IPS DF 19.7 (cell line): ENCODE data around the gene OLAH.

ENCODE experiments used
- DNase-seq: peaks from one replicate; pipeline ENCODE4 v3.0.0-alpha.2; 2013; ENCODE audit warnings: low read depth, low spot score

Gene OLAH

GRCh38 chr10:15069230-15069629 lies 25.5 kb downstream of the OLAH start:
- DNase-seq = no peak

- no peak for DNase-seq
Measured at GRCh38 chr10:15072358-15072757, 28.6 kb downstream of the OLAH start.

GRCh38 chr10:15075421-15075820 lies 31.7 kb downstream of the OLAH start:
- DNase-seq = no peak

GRCh38 chr10:15083674-15084501 lies 40.1 kb downstream of the OLAH start:
- no peak for DNase-seq

- peak; percentile 88 for DNase-seq
Measured at GRCh38 chr10:15084502-15084922, 40.8 kb downstream of the OLAH start.

GRCh38 chr10:15088428-15089261 lies 44.9 kb downstream of the OLAH start, which contains the start of gene ACBD7:
Gene ACBD7 (minus strand): TSS chr10:15088776. CDS start chr10:15088728, 48 bp downstream.
- no peak for DNase-seq

GRCh38 chr10:15091418-15091817 lies 47.7 kb downstream of the OLAH start:
- no peak for DNase-seq

GRCh38 chr10:15092855-15093408 lies 49.2 kb downstream of the OLAH start:
- no peak for DNase-seq

- DNase-seq = no peak
Measured at GRCh38 chr10:15096661-15097010, 52.9 kb downstream of the OLAH start.

- DNase-seq = no peak
Measured at GRCh38 chr10:15097011-15097812, 53.5 kb downstream of the OLAH start, which contains the start of gene RPP38. Gene RPP38 (plus strand): TSS chr10:15097355. CDS start chr10:15103315, 5,960 bp downstream.

GRCh38 chr10:15099886-15100285 lies 56.1 kb downstream of the OLAH start:
- DNase-seq = no peak

GRCh38 chr10:15103513-15103912 lies 59.8 kb downstream of the OLAH start:
- DNase-seq = no peak

GRCh38 chr10:15106352-15107013 lies 62.7 kb downstream of the OLAH start:
- DNase-seq = no peak

GRCh38 chr10:15112657-15113056 lies 68.9 kb downstream of the OLAH start:
- DNase-seq = no peak

GRCh38 chr10:15113766-15114165 lies 70.0 kb downstream of the OLAH start:
- DNase-seq = no peak

GRCh38 chr10:15116225-15116624 lies 72.5 kb downstream of the OLAH start:
- no peak for DNase-seq

- no peak for DNase-seq
Measured at GRCh38 chr10:15118615-15119014, 74.9 kb downstream of the OLAH start.

- DNase-seq = no peak
Measured at GRCh38 chr10:15120523-15120922, 76.8 kb downstream of the OLAH start.

- no peak for DNase-seq
Measured at GRCh38 chr10:15121707-15122106, 78.0 kb downstream of the OLAH start.

- no peak for DNase-seq
Measured at GRCh38 chr10:15122477-15123030, 78.8 kb downstream of the OLAH start.
